ENCODE results near the gene FMN2. TPM values are rescaled to one million over a fixed set of nuclear protein-coding genes. Genes with fewer than 3 reads are reported as not detected.

FMN2 gene
- total RNA-seq, 1 donor from 2014 or later: 0.52 TPM

- ATAC-seq (no peak), DNase-seq (no peak)
- no peaks in the 10 kb centered on the region for H3K4me1 ChIP-seq
- H3K9me3 ChIP-seq: no peaks in the 10 kb centered on the region
- no peak overlapping the region for H3K27ac ChIP-seq
- no peaks in the 10 kb centered on the region for H3K36me3 ChIP-seq
- no peaks in the 10 kb centered on the region for H3K27me3 ChIP-seq
- intact Hi-C loops (cut with DNase I): no loop called here
- no peak for TF ChIP-seq CTCF (IDR thresholded peaks at IDR 0.05)
- no peak overlapping the region for H3K4me3 ChIP-seq
Observed at GRCh38 chr1:240332672-240333071, 241.0 kb downstream of the FMN2 start.

- DNase-seq (no peak), ATAC-seq (no peak)
- Histone ChIP-seq H3K4me1 (no peaks in the 10 kb centered on the region), H3K36me3 (no peaks in the 10 kb centered on the region), H3K27me3 (no peaks in the 10 kb centered on the region), H3K9me3 (no peaks in the 10 kb centered on the region), H3K4me3 (no peak overlapping the region), H3K27ac (no peak overlapping the region)
- no peak for TF ChIP-seq CTCF (IDR thresholded peaks at IDR 0.05)
- intact Hi-C loops (cut with DNase I): no loop called here
Observed at GRCh38 chr1:240337781-240338180, 246.1 kb downstream of the FMN2 start.

GRCh38 chr1:240338837-240339236 is 247.2 kb downstream of the FMN2 start:
- H3K4me3 ChIP-seq: no peak overlapping the region
- TF ChIP-seq CTCF (IDR thresholded peaks at IDR 0.05): no peak
- intact Hi-C loops (cut with DNase I): no loop called here
- H3K9me3 ChIP-seq: no peaks in the 10 kb centered on the region
- H3K36me3 ChIP-seq: no peaks in the 10 kb centered on the region
- no peak for ATAC-seq
- H3K27me3 ChIP-seq: no peaks in the 10 kb centered on the region
- H3K27ac ChIP-seq: no peak overlapping the region
- no peak for DNase-seq
- H3K4me1 ChIP-seq: no peaks in the 10 kb centered on the region

- intact Hi-C loops (cut with DNase I): no loop called here
- ATAC-seq: no peak
- no peak overlapping the region for H3K4me3 ChIP-seq
- no peaks in the 10 kb centered on the region for H3K9me3 ChIP-seq
- H3K27me3 ChIP-seq: no peaks in the 10 kb centered on the region
- no peaks in the 10 kb centered on the region for H3K36me3 ChIP-seq
- no peak for TF ChIP-seq CTCF (IDR thresholded peaks at IDR 0.05)
- H3K27ac ChIP-seq: no peak overlapping the region
- no peaks in the 10 kb centered on the region for H3K4me1 ChIP-seq
- DNase-seq: no peak
Observed at GRCh38 chr1:240341365-240342250, 249.9 kb downstream of the FMN2 start.

GRCh38 chr1:240342251-240342625 is 250.6 kb downstream of the FMN2 start:
- Histone ChIP-seq H3K27me3 (no peaks in the 10 kb centered on the region), H3K9me3 (no peaks in the 10 kb centered on the region), H3K36me3 (no peaks in the 10 kb centered on the region), H3K4me1 (no peaks in the 10 kb centered on the region), H3K4me3 (no peak overlapping the region), H3K27ac (no peak overlapping the region)
- DNase-seq: no peak
- intact Hi-C loops (cut with DNase I): no loop called here
- TF ChIP-seq CTCF (IDR thresholded peaks at IDR 0.05): no peak
- no peak for ATAC-seq
